Mucosa of stomach (tissue), 1 donor: Measurements from ENCODE around the gene ZBTB20.

Experiments used
- H3K27me3 ChIP-seq: one replicate; pipeline ENCODE4 v1.7.0; 2013; ENCODE audit warnings: mild to moderate bottlenecking, low read length; ENCODE audit not compliant: control insufficient read depth, insufficient read depth
- H3K36me3 ChIP-seq: one replicate; pipeline ENCODE4 v1.7.0; 2013; ENCODE audit warnings: low read length; ENCODE audit not compliant: control insufficient read depth, insufficient read depth
- H3K4me1 ChIP-seq: one replicate; pipeline ENCODE4 v1.7.0; 2013; ENCODE audit warnings: mild to moderate bottlenecking, low read length; ENCODE audit not compliant: control insufficient read depth, insufficient read depth
- H3K4me3 ChIP-seq: one replicate; pipeline ENCODE4 v1.7.0; 2013; ENCODE audit warnings: low read length
- H3K9ac ChIP-seq: one replicate; pipeline ENCODE4 v1.7.0; 2013; ENCODE audit warnings: mild to moderate bottlenecking, low read length, moderate library complexity
- H3K9me3 ChIP-seq: one replicate; pipeline ENCODE4 v1.7.0; 2013; ENCODE audit warnings: mild to moderate bottlenecking, low read length, moderate library complexity; ENCODE audit not compliant: control insufficient read depth
- donor health status: Pancreatic carcinoma.

The ZBTB20 gene

DNA sequence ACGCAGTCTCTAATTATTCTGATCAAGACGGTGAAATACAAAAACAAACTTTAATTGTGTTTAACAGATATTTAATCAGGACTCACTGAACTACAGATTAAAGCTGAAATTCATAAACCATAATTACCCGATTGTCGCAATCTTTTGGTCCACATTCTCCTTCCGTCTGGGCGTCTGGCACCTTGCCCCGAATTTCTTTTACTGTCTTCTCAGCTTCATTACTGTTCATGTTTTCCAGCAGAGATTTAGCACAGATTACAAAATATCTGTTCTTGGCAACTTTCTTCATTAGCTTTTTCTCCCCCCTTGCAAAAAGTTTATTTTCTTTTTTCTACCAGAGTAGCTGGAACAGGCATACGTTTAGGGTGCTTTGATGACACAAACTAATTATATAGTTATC, 581.9 kb downstream of the ZBTB20 start:
- Histone ChIP-seq H3K9ac (no peak overlapping the region), H3K27me3 (no peaks in the 10 kb centered on the region), H3K36me3 (no peaks in the 10 kb centered on the region), H3K4me3 (no peak overlapping the region), H3K9me3 (no peaks in the 10 kb centered on the region), H3K4me1 (peaks cover 7% of the 10 kb centered on the region)

DNA sequence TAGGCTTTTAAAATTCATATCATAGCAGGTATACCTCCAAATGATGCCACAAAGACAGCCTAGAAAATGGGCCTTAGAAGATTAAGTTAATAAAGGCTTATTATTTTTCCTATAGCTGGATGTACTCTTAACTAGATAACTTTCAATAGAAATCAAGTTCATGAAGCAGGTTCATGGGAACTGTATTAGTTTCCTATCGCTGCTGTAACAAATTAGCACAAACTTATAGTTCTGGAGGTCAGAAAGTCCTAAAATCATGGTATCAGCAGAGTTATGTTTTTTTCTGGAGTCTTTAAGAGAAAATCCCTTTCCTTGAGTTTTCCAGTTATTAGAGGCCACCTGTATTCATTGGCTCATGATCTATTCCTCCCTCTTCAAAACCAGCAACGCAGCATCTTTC, 583.4 kb downstream of the ZBTB20 start:
- Histone ChIP-seq H3K27me3 (no peaks in the 10 kb centered on the region), H3K36me3 (no peaks in the 10 kb centered on the region), H3K9ac (no peak overlapping the region), H3K4me3 (no peak overlapping the region), H3K9me3 (no peaks in the 10 kb centered on the region), H3K4me1 (peaks cover 7% of the 10 kb centered on the region)

DNA sequence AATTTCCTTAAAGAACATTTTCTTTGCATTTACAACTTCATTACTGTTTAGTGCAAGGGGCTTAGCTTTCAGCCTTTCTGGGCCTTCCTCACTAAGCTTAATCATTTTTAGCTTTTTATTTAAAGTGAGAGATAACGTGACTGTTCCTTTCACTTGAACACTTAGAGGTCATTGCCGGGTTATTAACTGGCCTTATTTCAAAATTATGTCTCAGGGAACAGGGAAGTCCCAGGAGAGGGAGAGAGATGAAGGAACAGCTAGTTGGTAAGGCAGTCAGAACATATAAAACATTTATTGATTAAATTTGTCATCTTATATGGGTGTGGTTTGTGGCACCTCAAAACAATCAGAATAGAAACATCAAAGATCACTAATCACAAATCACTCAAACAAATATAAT, 584.5 kb downstream of the ZBTB20 start:
- Histone ChIP-seq H3K27me3 (no peaks in the 10 kb centered on the region), H3K4me1 (peaks cover 16% of the 10 kb centered on the region), H3K36me3 (no peaks in the 10 kb centered on the region), H3K4me3 (no peak overlapping the region), H3K9me3 (no peaks in the 10 kb centered on the region), H3K9ac (no peak overlapping the region)

DNA sequence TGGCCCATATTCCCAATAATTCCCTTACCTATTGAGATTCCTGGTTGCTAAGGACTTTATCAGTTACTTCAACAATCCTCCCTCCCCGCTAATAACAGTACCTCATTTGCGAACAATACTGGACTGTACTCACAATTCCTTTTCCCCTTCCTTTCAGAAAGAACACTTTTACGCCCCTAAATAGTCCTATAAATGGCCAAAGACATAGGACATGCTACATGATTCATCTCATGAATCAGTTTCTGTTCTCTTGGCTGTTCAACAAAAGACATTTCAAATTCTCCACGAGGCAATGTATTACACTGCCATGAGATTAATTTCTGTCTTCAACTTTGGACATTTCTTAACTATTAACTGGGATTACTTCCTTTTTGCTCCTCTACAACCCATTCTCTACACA, 588.8 kb downstream of the ZBTB20 start:
- Histone ChIP-seq H3K4me1 (peaks cover 16% of the 10 kb centered on the region), H3K9me3 (no peaks in the 10 kb centered on the region), H3K27me3 (no peaks in the 10 kb centered on the region), H3K4me3 (no peak overlapping the region), H3K9ac (no peak overlapping the region), H3K36me3 (no peaks in the 10 kb centered on the region)

DNA sequence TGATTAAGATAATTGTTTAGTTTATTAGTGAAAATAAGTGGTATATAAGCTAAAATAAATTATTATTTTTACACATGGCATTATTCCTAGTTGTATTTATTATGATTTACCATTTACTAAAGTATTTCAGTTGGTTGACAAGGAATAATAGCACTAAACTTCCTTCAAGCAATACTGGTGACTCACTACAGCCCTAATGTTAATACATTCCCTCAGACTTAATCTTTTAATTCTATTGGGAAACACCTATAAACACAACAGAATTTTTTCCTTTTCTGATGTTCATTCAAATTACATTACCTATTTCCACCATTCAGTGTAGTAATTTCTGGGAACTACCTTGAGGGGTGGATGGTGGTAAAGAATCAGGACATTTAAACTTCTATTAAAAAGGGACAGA, 589.3 kb downstream of the ZBTB20 start:
- H3K9me3 ChIP-seq: no peaks in the 10 kb centered on the region
- no peak overlapping the region for H3K9ac ChIP-seq
- no peak overlapping the region for H3K4me3 ChIP-seq
- H3K36me3 ChIP-seq: no peaks in the 10 kb centered on the region
- H3K27me3 ChIP-seq: no peaks in the 10 kb centered on the region
- peaks cover 13% of the 10 kb centered on the region for H3K4me1 ChIP-seq

DNA sequence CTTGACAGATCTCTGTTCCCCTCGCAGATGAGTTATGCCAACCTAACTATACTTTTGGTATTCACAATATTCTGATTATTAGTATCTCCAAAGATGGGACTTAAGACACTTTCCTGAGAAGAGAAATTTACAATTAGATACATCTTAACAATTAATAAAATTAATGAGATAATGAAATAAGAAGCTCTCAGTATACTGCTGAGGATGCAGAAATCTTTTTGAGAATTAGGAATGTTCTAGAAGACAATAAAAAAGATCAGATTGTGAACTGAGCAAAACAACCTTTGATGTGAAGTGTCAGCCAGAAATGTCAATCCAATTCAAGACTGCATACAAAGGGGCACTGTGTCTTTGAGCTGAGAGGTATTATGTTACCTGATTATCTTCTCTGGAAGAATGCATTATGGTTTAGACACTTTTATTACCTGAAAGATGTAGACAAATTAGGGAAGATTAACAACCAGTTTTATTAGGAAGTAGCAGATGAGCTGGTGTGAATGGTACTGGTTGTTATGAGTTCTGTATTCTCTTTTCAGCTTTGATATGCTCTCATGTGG, 590.4 kb downstream of the ZBTB20 start:
- no peak overlapping the region for H3K9ac ChIP-seq
- no peak overlapping the region for H3K4me3 ChIP-seq
- H3K4me1 ChIP-seq: peaks cover 16% of the 10 kb centered on the region
- H3K27me3 ChIP-seq: no peaks in the 10 kb centered on the region
- no peaks in the 10 kb centered on the region for H3K36me3 ChIP-seq
- no peaks in the 10 kb centered on the region for H3K9me3 ChIP-seq

DNA sequence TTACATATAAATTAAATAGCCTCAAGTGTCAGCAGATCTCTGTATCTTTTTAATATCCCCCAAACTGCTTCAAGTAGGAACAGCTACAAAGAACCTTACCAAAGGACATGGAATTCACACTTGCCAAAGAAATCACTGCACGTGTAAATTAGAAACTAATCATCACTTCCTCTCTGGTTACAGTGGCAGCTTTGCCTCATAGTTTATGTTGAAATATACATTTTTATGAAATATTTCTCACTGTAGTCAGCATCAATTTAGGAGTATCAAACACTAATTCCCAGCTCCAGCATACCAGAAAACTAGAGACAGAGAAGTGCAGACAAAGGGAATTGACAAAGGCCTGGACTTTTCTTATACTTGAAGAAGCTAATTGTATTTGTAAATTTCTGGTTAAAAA, 592.4 kb downstream of the ZBTB20 start:
- Histone ChIP-seq H3K27me3 (no peaks in the 10 kb centered on the region), H3K4me1 (peaks cover 16% of the 10 kb centered on the region), H3K36me3 (no peaks in the 10 kb centered on the region), H3K9ac (no peak overlapping the region), H3K4me3 (no peak overlapping the region), H3K9me3 (no peaks in the 10 kb centered on the region)

DNA sequence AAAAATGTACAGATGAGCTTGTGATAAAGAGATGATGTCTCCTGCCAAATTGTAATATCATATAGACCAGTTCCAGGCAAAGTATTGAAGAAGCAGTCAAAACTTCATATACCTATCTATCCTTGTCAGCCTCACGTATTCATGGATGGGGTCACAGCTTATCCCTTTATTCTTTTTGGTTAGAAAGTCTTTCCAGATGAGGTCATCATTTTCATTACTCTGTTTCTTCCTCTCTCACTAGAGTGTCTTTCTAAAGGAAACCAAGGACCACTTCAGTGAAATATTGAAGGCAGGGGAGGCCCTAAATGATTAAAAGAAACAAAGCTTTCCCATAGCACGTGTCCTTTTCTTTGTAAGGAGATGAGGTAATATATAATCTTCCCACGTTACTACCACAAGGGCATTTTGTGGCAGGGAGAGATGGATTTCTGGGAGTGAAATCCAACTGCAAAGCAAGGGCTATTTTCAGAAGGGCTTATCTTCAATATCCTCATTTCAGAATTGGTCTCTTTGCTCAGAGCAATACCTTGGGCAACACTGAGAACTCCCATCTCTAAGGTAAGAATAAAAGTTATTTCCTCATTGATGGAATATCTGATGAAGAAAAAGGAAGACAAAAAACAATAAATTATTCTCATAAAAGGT, 593.0 kb downstream of the ZBTB20 start:
- no peak overlapping the region for H3K9ac ChIP-seq
- H3K9me3 ChIP-seq: no peaks in the 10 kb centered on the region
- no peak overlapping the region for H3K4me3 ChIP-seq
- H3K27me3 ChIP-seq: no peaks in the 10 kb centered on the region
- H3K36me3 ChIP-seq: no peaks in the 10 kb centered on the region
- H3K4me1 ChIP-seq: peaks cover 16% of the 10 kb centered on the region

DNA sequence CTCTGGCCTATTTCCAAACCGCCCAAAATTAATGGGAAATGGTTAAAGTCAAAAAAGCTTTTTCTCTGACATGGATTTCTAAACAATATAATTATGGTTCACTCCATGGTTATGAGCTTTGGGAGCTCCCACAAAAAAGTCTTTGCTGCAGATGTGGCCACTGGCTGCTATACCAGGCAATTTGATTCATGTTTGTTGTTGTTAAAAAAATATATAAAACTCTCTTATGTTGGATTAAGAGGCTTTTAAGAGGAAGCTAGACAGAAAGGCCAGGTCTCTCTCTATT, 594.6 kb downstream of the ZBTB20 start:
- Histone ChIP-seq H3K9ac (no peak overlapping the region), H3K27me3 (no peaks in the 10 kb centered on the region), H3K4me3 (no peak overlapping the region), H3K36me3 (no peaks in the 10 kb centered on the region), H3K4me1 (peaks cover 7% of the 10 kb centered on the region), H3K9me3 (no peaks in the 10 kb centered on the region)

DNA sequence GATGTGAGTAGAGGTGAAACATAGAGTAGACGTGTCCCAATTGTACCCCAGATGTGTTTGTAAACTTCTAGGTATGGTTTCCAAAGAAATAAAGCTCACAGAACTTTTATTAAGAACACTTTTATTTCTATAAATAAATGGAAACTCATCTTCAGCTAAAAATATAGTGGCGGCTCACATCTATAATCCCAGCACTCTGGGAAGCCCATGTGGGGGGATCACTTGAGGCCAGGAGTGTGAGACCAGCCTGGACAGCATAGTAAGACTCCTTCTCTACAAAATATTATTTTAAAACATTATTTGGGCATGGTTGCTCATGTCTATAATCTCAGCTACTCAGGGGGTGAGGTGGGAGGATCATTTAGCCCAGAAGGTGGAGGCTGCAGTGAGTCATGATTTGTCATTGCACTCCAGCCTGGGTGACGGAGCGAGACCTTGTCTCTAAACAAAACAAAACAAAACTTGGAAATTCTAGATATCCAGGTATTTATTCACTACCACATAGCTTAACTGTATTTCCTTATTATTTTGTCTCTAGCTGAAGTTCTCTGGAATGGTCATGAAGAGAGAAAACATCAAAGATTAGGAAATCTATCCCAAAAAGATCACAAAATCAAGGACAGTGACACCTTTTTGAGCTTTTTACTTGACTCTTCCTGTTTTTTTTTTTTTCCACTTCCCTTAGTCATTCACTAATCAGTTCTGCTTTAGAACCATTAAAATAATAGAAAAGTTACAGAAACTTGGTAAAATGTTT, 595.1 kb downstream of the ZBTB20 start:
- Histone ChIP-seq H3K27me3 (no peaks in the 10 kb centered on the region), H3K4me1 (peaks cover 7% of the 10 kb centered on the region), H3K36me3 (no peaks in the 10 kb centered on the region), H3K4me3 (no peak overlapping the region), H3K9me3 (no peaks in the 10 kb centered on the region), H3K9ac (no peak overlapping the region)

DNA sequence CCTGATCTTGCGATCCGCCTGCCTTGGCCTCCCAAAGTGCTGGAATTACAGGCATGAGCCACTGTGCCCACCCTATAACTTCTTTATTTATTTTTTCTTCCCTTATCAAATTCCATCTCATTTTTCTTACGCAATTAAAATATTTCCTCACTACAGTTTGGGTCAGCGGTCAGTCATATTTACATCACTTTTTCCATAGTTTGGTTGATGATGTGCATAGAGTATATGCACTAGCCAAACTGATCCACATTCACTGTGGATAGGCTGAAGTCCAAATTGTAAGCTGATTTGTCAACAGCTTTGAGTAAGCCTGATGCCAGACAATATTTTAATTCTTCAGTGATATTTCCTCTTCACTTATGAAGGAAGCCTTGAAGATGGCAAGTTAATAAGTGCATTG, 596.9 kb downstream of the ZBTB20 start:
- Histone ChIP-seq H3K27me3 (no peaks in the 10 kb centered on the region), H3K4me1 (peaks cover 7% of the 10 kb centered on the region), H3K4me3 (no peak overlapping the region), H3K36me3 (no peaks in the 10 kb centered on the region), H3K9ac (no peak overlapping the region), H3K9me3 (no peaks in the 10 kb centered on the region)

DNA sequence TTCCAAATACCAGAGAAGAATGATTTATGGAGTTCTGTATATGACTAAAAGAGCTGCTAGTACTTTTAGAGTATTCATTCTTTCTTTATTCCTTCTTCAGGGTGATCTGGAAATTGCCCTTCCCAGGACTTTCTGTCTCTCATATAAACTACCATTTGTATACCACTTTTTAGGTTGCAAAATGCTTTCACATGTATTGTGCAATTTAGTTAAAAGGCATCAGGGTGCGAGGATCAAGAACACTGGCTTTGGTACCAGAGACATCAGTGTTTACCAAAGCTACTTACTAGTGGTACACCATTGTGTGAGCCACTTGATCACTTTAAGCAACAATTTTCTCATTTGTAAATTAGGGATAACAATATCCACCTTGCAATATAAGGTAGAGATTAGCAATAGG, 601.9 kb downstream of the ZBTB20 start:
- Histone ChIP-seq H3K27me3 (no peaks in the 10 kb centered on the region), H3K36me3 (no peaks in the 10 kb centered on the region), H3K9me3 (no peaks in the 10 kb centered on the region), H3K4me3 (no peak overlapping the region), H3K9ac (no peak overlapping the region), H3K4me1 (no peaks in the 10 kb centered on the region)
